Osteoblast (primary cell): ENCODE measurements around the gene PAPLN. TPM values are rescaled to one million over a fixed set of nuclear protein-coding genes. Genes with fewer than 3 reads are reported as not detected.

Experiments
- DNase-seq: peaks from one replicate; pipeline ENCODE4 v3.0.0; 2011; ENCODE audit warnings: low spot score, mixed read lengths; ENCODE audit not compliant: insufficient read length; ENCODE audit errors: missing footprints
- H2AFZ ChIP-seq: 2 replicates; pipeline ENCODE4 v1.6.0; 2011; ENCODE audit warnings: mild to moderate bottlenecking, low read length
- H3K27ac ChIP-seq: 2 replicates; pipeline ENCODE4 v1.5.1; 2011; ENCODE audit warnings: mild to moderate bottlenecking, low read depth, low read length, moderate library complexity
- H3K27me3 ChIP-seq: 2 replicates; pipeline ENCODE4 v1.6.0; 2012; ENCODE audit warnings: mild to moderate bottlenecking, control low read depth, inconsistent platforms, low read length, moderate library complexity; ENCODE audit not compliant: insufficient read depth
- H3K36me3 ChIP-seq: 2 replicates; pipeline ENCODE4 v1.5.1; 2011; ENCODE audit warnings: mild to moderate bottlenecking, low read length, control low read depth, moderate library complexity; ENCODE audit not compliant: insufficient read depth
- H3K4me1 ChIP-seq: 2 replicates; pipeline ENCODE4 v1.5.1; 2011; ENCODE audit warnings: mild to moderate bottlenecking, low read length, control low read depth, moderate library complexity; ENCODE audit not compliant: insufficient read depth
- H3K4me2 ChIP-seq: 2 replicates; pipeline ENCODE4 v1.6.0; 2011; ENCODE audit warnings: mild to moderate bottlenecking, low read length; ENCODE audit not compliant: insufficient read depth
- H3K4me3 ChIP-seq: fragments of 200-600 bp; sonication (generic); 3 replicates; pipeline ENCODE4 v1.5.1; 2012; ENCODE audit warnings: mild to moderate bottlenecking, low read length, inconsistent platforms; ENCODE audit not compliant: insufficient read depth
- H3K79me2 ChIP-seq: 2 replicates; pipeline ENCODE4 v1.6.0; 2012; ENCODE audit warnings: mild to moderate bottlenecking, low read length, control low read depth, inconsistent platforms; ENCODE audit not compliant: insufficient read depth
- H3K9me3 ChIP-seq: 2 replicates; pipeline ENCODE4 v1.5.1; 2011; ENCODE audit warnings: low read depth, low read length, control low read depth
- H4K20me1 ChIP-seq: 2 replicates; pipeline ENCODE4 v1.6.0; 2012; ENCODE audit warnings: mild to moderate bottlenecking, low read length, control low read depth; ENCODE audit not compliant: insufficient read depth
- total RNA-seq: library from RNA; depleted of rRNA; stranded (reverse); fragments of >200 nt; gene quantifications from 2 replicates; pipeline ENCODE4 v1.2.3, GENCODE V29; 2012
- TF ChIP-seq, protein P1 (sequence below): IDR thresholded peaks from 2 replicates; pipeline ENCODE4 v1.5.1; 2011; ENCODE audit warnings: mild to moderate bottlenecking, low read depth, low read length, moderate library complexity; ENCODE audit errors: extremely low read depth

Gene PAPLN
- total RNA-seq, 1 donor: 5.8 TPM

DNA sequence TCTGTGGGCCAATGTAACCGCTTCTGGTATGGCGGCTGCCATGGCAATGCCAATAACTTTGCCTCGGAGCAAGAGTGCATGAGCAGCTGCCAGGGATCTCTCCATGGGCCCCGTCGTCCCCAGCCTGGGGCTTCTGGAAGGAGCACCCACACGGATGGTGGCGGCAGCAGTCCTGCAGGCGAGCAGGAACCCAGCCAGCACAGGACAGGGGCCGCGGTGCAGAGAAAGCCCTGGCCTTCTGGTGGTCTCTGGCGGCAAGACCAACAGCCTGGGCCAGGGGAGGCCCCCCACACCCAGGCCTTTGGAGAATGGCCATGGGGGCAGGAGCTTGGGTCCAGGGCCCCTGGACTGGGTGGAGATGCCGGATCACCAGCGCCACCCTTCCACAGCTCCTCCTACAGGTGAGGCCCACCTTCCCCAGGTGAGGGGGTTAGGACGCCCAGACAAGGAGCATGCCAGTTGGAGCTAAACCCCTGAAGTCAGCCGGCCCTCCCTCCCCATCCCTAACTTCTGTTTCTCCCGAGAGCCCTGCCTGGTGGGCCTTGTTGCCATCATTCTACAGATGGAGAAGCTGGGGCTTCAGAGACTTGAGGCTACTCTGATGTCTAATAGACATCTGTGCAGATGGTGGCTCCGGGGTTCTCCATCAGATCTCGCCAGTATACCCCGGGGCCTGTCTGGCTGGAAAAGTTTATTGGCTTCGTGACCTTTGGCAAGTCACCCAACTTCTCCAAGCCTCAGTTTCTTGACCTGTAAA is 25.3 kb downstream of the PAPLN start:
- TF ChIP-seq, protein P1, sequence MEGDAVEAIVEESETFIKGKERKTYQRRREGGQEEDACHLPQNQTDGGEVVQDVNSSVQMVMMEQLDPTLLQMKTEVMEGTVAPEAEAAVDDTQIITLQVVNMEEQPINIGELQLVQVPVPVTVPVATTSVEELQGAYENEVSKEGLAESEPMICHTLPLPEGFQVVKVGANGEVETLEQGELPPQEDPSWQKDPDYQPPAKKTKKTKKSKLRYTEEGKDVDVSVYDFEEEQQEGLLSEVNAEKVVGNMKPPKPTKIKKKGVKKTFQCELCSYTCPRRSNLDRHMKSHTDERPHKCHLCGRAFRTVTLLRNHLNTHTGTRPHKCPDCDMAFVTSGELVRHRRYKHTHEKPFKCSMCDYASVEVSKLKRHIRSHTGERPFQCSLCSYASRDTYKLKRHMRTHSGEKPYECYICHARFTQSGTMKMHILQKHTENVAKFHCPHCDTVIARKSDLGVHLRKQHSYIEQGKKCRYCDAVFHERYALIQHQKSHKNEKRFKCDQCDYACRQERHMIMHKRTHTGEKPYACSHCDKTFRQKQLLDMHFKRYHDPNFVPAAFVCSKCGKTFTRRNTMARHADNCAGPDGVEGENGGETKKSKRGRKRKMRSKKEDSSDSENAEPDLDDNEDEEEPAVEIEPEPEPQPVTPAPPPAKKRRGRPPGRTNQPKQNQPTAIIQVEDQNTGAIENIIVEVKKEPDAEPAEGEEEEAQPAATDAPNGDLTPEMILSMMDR: no peak
- Histone ChIP-seq H3K4me2 (no peak overlapping the region), H3K36me3 (no peaks in the 10 kb centered on the region), H3K79me2 (no peaks in the 10 kb centered on the region), H2AFZ (no peak overlapping the region), H3K4me1 (no peaks in the 10 kb centered on the region), H3K27ac (no peak overlapping the region), H3K9me3 (no peaks in the 10 kb centered on the region), H3K27me3 (no peaks in the 10 kb centered on the region), H3K4me3 (no peak overlapping the region), H4K20me1 (no peaks in the 10 kb centered on the region)
- peak; percentile 68 for DNase-seq

DNA sequence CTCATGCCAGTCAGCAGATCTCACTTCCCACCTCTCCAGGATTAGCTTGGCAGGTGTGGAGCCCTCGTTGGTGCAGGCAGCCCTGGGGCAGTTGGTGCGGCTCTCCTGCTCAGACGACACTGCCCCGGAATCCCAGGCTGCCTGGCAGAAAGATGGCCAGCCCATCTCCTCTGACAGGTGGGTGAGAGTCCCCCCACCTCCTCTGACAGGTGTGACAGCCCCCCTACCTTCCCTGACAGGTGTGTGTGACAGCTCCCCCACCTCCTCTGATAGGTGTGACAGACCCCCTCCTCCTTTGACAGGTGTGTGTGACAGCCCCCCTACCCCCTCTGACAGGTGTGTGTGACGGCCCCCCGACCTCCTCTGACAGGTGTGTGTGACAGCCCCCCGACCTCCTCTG is 26.3 kb downstream of the PAPLN start:
- Histone ChIP-seq H3K4me2 (no peak overlapping the region), H3K27ac (no peak overlapping the region), H2AFZ (no peak overlapping the region), H3K4me1 (no peaks in the 10 kb centered on the region), H3K9me3 (no peaks in the 10 kb centered on the region), H3K79me2 (no peaks in the 10 kb centered on the region), H4K20me1 (no peaks in the 10 kb centered on the region), H3K36me3 (no peaks in the 10 kb centered on the region), H3K4me3 (no peak overlapping the region), H3K27me3 (no peaks in the 10 kb centered on the region)
- DNase-seq: peak; percentile 71
- TF ChIP-seq, protein P1: no peak

DNA sequence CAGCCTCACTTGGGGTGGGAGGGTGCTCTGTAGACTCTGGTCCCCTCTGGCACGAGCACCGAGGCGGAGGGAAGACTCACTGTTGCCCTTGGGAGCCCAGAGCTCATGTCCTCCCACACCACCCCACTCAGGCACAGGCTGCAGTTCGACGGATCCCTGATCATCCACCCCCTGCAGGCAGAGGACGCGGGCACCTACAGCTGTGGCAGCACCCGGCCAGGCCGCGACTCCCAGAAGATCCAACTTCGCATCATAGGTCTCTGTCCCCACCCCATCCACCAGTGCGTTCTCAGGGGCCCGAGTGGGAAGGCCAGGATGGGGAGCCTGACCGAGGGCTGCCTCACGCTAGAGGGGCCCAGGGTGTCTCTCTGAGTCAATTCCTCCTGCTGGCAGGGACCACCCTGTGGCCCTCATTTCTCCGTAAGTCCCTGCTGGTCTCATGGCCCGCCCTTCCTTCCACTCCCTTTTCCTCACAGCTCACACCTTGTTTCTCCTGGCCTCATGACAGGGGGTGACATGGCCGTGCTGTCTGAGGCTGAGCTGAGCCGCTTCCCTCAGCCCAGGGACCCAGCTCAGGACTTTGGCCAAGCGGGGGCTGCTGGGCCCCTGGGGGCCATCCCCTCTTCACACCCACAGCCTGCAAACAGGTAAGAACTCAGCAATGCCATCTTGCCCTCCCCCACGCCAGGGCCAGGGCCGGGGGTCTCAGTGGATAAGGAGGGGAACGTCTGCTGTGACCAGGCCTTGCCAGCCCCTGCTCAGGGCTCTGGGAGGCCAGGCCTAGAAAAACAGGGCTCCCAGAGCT is 27.0 kb downstream of the PAPLN start:
- no peaks in the 10 kb centered on the region for H3K27me3 ChIP-seq
- no peaks in the 10 kb centered on the region for H4K20me1 ChIP-seq
- no peak overlapping the region for H3K4me2 ChIP-seq
- H3K36me3 ChIP-seq: no peaks in the 10 kb centered on the region
- no peak for DNase-seq
- H3K79me2 ChIP-seq: no peaks in the 10 kb centered on the region
- H3K27ac ChIP-seq: no peak overlapping the region
- H3K4me1 ChIP-seq: no peaks in the 10 kb centered on the region
- TF ChIP-seq, protein P1: no peak
- no peak overlapping the region for H2AFZ ChIP-seq
- no peaks in the 10 kb centered on the region for H3K9me3 ChIP-seq
- H3K4me3 ChIP-seq: no peak overlapping the region
